GM21381 (cell line): ENCODE measurements around the gene OR52E1.
"Not testable (repeated sequence)": the region's sequence is repeated elsewhere in the genome, so short reads cannot be mapped to it uniquely, and the experiment has no call there.

ENCODE experiments used
- ATAC-seq: cut with Tn5 transposase; IDR thresholded peaks from one replicate; pipeline ENCODE4 v1.9.1; 2021; ENCODE audit warnings: mild to moderate bottlenecking, moderate library complexity; ENCODE audit not compliant: unreplicated experiment

OR52E1 gene

GRCh38 chr11:5069272-5069671 lies at the start of gene OR52E1:
Gene OR52E1 (plus strand): TSS chr11:5069572.
- no peak for ATAC-seq

DNA sequence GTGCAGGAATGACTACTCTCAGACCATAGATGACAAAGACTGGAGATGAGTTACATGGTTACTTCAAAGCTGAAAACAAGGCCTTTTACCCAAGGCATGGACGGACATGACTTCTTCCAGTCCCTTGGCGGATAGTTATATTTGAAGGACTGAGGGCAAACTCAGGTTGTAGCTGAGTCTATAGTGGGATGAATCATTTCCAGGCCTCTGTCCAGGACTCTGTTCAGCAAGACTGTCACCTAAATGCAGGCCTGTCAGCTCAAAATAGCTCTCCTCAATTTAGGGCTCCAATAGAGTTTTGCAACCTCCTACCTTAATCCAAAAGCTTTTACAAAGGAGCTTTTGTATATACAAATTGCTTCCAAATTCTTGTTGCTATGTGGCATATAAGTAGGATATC lies 47.4 kb upstream of the OR52E1 start:
- no peak for ATAC-seq

DNA sequence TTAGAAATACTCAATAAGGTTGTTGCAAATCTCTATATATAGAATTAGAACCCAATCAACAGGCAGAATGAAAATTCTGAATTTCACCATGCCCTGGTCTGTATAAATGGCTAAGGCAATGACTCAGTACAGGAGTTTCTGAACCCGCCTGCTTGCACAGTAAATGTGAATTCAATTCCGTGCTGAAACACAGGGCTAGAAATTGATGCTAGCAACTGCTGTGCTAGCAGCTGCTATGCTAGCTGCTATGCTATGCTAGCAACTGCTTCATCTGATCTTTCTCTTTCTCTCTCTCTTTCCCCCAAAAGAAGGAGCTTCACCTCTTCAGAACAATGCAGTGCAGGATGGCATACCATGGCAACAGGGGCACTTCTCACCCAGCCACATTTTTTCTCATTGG lies 32.7 kb upstream of the OR52E1 start:
- ATAC-seq: no peak

GRCh38 chr11:5037926-5038325 lies 31.4 kb upstream of the OR52E1 start:
- ATAC-seq: no peak

- no peak for ATAC-seq
Observed at GRCh38 chr11:5038341-5038740, 31.0 kb upstream of the OR52E1 start.

DNA sequence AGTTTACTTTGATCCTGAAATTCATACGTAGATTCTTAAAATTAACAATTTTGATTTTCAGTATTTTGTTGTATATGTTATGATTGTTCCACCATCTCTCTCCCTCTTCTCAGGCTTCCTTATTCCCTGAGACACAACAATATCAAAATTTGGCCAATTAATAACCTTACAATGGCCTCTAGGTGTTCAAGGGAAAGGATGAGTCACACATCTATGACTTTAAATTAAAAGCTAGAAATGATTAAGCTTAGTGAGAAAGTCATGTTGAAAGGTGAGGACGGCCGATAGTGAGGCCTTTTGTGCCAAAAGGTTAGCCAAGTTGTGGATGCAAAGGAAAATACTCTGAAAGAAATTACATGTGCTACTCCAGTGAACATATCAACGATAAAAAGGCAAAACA lies 28.5 kb upstream of the OR52E1 start:
- no peak for ATAC-seq

GRCh38 chr11:5042091-5042490 lies 27.3 kb upstream of the OR52E1 start:
- no peak for ATAC-seq

- ATAC-seq: no peak
Observed at GRCh38 chr11:5043380-5043779, 26.0 kb upstream of the OR52E1 start.

GRCh38 chr11:5046226-5046625 lies 23.1 kb upstream of the OR52E1 start, which contains the start of gene OR52J3:
Gene OR52J3 (plus strand): TSS chr11:5046526. CDS start chr11:5046526, 0 bp downstream.
- no peak for ATAC-seq

GRCh38 chr11:5046754-5047330 lies 22.5 kb upstream of the OR52E1 start:
- ATAC-seq: no peak

GRCh38 chr11:5058679-5059078 lies 10.7 kb upstream of the OR52E1 start:
- not testable (repeated sequence) for ATAC-seq

DNA sequence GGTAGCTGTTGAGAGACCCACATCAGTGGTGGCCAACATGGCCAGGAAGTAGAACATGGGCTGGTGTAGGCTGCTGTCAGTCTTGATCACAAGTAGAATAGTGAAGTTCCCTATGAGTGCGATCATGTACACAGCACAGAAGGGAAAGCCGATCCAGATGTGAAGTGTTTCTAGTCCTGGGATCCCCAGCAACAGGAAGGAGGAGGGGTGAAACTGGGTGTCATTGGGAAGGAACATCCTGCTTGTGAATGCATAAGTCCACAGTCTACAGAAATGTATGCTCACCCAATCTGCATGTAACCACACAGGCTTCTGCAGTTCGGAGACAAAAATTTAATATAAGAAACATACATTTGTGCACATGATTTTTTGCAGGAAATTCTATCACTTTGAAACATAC lies 10.0 kb upstream of the OR52E1 start, which contains the start of gene OR52E2:
Gene OR52E2 (minus strand): TSS at position 237 of the 400 bp plus-strand sequence. CDS start 0 bp downstream, at position 237.
- ATAC-seq: no peak

- ATAC-seq: no peak
Observed at GRCh38 chr11:5065027-5065426, 4.3 kb upstream of the OR52E1 start.

GRCh38 chr11:5071799-5072198 lies 2.4 kb downstream of the OR52E1 start:
- ATAC-seq: no peak

- ATAC-seq: no peak
Observed at GRCh38 chr11:5081405-5081804, 12.0 kb downstream of the OR52E1 start.

DNA sequence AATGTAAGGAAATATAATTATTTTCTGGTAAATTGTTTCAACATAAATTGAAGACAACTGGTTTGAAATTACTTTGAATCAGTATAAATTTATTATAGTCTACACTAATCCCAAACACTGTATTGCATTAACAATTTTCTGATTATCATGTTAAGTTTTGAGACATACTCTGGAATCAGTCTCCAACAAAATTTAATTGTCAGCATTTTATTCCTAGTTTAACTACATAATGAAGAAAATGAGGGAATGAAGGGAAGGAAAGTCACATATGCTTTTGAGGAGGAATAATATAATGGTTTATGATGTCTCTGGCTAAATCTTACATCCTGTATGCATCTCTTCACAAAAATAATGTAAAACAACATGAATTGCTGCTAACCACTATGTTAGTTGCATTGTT lies 14.2 kb downstream of the OR52E1 start:
- ATAC-seq: no peak

DNA sequence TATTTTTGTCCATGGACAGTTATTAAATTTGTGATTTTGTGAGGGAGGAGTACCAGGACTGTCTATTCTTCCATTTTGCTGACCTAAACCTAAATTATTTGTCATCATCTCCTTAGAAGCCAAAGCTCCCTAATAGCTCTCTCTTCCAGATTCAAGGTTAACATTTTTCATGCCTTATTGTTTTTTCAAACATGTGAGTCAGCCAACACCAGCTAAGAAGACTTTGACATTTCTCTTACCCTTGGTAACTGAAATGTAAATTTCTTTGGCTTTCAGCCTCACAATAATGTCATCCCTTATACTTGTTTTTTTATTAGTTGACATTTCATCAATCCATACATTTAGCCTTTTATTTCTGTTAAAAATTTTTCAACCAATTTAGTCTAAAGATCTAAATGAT lies 19.2 kb downstream of the OR52E1 start:
- ATAC-seq: no peak

DNA sequence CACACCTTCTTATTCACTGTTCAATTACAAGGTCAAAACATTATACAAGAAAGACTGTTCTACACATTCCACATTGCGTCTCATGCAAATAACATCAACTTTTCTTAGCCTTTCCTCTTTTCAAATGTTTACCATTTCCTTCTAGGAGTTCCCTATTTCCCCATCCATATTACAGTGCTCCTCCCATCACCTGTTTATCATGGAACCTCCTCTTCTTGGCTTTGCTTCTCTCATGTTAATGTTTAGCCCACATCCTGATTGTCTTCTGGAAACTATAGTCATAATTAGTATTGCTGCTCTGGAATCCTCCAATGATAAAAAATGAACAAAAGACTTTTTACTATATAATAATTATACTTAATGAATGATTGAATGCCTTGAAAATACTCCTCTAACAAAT lies 21.3 kb downstream of the OR52E1 start:
- ATAC-seq: no peak

DNA sequence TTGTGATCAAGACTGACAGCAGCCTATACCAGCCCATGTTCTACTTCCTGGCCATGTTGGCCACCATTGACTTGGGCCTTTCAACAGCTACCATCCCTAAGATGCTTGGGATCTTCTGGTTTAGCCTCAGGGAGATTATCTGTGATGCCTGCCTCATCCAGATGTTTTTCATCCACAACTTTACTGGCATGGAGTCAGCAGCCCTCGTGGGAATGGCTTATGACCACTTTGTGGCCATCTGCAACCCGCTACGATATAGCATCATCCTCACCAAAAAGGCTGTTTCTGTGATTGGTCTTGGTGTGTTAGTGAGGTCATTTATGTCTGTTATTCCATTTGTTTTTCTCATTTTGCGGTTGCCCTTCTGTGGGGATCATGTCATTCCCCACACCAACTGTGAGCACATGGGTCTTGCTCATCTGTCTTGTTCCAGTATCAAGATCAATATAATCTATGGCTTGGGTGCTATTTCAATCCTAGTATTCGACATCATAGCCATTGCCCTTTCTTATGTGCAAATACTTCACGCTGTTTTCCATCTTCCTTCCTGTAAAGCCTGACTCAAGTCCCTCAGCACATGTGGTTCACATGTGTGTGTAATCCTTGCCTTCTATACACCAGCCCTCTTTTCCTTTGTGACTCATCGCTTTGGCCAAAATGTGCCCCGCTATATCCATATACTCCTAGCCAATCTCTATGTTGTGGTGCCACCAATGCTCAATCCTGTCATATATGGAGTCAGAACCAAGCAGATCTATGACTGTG lies 23.6 kb downstream of the OR52E1 start:
- ATAC-seq: no peak

GRCh38 chr11:5096011-5096410 lies 26.6 kb downstream of the OR52E1 start:
- no peak for ATAC-seq

DNA sequence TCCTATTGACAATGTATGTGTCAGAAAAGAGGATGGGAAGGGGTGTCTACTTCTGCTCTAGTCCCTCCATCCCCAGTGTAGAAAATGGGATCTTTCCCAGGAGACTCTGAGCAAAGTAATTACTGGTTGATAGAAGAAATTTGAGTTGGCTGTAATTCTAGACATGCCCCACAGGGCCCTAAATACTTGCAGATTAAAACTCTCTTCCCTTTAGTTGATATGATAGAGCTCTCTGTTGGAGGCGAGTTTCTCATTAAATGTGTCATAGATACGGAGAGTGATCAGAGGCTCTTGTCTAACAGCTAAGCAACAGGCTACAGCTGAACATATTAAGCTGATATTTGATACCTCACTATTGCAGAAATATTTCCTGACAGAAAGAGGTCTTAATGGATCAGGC lies 32.9 kb downstream of the OR52E1 start:
- ATAC-seq: no peak

DNA sequence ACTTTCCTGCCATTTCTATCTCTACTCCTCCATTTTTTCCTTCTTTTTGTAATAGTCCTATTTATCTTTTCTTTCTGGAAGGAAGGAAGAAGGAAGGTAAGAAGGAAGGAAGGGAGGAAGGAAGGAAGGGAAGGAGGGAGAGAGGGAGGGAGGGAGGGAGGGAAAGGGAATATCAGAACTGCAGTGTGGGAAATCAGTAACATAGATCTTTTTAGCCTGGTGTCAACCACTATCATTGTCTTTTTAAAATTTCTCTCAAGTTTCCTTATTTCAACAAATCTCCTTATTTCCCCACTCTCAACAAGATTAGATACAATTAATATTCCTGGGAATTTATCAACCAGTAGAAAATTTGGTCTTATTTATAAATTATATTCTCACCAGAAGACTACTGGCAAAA lies 33.7 kb downstream of the OR52E1 start:
- ATAC-seq: no peak

- no peak for ATAC-seq
Observed at GRCh38 chr11:5107285-5107684, 37.9 kb downstream of the OR52E1 start.
